CD4-positive, alpha-beta T cell treated with Interleukin-10 for 1 hour (primary cell): ENCODE results near the gene ZNF474.
"Not testable (repeated sequence)": the region's sequence is repeated elsewhere in the genome, so short reads cannot be mapped to it uniquely, and the experiment has no call there.

Source experiments
- DNase-seq: peaks from one replicate; pipeline ENCODE4 v3.0.0-alpha.2; 2020

The ZNF474 gene

DNA sequence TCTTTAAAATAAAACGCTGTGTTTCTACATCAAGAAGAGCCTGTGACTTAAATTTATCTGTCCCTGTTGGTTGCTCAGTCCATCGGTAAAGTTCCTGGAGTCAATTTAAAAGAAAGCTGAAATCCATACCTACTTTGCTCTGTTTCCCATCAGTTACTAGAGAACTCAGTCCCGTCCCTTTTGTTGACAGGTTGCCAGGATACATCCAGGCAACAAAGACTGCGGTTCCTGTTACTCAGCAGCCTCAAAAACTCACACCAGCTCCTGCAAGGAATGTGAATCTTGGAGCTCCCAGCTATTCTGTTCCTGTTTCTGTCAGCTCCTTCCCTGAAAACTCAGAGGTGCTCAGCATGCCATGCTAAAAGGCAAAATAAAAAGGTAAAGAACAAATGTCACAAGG lies at the start of gene ZNF474:
Gene ZNF474 (plus strand): TSS at position 241 of the 400 bp plus-strand sequence. CDS start 22,445 bp downstream, outside the sequence.
- DNase-seq: no peak

DNA sequence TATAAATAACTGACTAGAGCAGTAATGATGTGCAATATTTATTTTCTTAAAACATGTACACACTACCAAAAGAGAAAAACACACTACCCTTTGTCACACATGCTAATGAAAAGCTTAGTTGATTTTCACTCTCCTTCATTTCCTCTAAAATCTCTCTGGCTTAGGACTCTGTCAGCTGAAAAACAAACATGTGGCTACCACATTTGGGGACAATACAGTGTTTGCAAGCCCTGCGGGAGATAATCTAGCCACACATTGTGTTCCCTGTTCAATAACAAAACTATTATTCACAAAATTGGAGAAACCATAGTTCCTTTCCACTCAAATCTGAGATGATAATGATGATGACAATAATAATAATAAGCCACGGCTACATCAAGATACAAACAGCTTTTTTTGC lies 47.8 kb upstream of the ZNF474 start:
- no peak for DNase-seq

DNA sequence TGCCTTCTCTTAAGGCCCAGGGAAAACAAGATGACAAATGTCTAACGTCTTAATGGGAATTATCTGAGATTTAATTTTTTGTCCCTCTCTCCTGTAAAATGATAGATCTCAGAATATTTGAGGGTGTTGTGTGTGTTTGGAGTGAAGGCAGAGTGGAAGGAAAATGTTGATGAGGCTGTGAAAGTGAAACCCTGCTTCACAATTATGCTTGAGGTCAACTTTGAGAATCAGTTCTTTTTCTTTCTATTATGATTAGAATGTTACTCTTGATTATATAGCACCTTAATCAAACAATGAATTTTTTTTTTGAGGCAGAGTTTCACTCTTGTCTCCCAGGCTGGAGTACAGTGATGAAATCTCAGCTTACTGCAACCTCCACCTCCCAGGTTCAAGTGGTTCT lies 45.8 kb upstream of the ZNF474 start:
- no peak for DNase-seq

DNA sequence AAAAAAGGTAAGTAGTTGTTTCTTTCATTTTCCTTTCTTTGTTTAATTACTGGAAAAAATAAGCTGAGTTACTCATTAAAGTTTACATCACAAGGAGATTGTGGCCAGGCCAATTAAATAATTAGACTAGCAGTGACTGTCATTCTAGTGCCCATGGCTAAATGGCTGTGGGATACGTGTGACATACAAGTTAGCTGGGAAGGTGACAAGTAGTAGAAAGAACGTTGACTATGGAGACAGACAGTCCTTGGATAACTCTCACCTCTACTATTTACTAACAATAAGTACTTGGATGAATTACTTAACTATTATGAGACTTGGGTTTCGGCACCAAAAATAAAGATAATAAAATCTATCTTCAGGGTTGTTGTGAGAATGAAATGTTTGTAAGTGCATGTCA lies 44.3 kb upstream of the ZNF474 start:
- no peak for DNase-seq

DNA sequence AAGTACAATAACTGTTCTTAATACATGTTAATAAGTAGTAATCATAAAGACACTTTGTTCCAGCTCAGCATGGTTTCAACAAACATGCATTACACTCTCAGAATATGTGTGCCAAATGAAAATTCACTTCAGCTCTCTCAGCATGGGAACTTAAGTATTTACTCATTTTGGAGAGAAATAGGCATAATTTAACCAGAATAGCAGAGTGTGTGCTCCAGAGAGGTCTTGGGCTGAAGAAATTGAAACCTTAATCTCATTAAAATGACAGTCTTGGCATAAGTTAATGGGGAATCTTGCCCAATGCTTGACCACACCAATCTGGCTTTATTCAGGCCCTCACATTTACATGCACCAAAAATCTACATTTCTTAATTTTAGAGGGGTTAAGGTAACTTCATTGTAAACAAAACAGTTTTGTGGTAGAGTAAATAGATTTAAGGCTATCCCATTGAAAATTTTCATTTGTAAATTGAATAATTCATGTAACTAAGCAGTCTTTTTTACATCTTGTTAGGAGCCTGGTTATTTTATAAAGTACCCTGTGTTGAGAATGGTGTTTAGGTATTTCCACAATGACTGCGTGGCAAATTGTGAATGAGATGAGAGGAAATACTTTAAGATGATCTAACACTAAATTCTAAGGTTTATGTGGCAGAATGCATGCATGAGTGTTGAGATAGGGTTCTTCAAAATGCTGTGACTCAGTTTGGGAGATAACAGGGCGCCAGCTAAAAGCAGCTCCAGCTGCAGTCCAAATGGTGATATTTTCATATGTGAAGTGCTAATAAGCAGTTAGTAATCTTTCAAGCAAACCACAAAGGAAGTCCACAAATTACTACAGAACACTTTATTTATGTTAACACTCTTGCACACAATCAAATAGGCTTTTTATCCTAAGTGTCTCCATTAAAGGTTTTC lies 40.0 kb upstream of the ZNF474 start:
- no peak for DNase-seq

DNA sequence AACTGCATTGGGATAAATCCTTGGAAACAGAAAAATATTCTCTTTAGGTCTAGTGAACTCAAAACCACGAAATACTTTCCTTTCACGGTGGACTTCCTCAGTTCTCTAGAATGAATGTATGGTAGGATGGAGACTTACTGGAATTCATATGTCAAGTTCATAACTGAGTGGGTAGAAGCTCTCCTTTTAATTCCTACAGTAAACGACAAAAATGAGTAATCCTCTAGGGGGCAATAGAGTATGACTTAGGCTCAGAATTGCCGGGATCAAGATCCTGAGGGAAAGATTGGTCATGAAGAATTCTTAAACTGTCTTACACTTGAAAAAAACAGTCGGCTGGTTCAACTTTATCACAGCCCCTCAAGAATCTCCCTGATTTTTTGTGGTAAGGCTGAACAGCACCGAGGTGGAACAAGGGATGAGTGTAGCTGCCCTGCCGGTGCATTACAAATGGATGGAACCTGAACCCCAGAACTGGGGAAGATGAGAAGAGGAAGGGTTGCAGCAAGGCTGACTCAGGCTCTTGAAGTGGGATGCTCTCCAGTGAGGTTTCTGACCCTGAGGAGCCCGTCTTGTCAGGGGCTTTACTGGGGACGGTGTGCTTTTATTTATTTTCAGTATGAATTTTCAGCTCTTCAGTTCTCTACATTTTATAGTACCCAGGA lies 37.3 kb upstream of the ZNF474 start:
- no peak for DNase-seq

DNA sequence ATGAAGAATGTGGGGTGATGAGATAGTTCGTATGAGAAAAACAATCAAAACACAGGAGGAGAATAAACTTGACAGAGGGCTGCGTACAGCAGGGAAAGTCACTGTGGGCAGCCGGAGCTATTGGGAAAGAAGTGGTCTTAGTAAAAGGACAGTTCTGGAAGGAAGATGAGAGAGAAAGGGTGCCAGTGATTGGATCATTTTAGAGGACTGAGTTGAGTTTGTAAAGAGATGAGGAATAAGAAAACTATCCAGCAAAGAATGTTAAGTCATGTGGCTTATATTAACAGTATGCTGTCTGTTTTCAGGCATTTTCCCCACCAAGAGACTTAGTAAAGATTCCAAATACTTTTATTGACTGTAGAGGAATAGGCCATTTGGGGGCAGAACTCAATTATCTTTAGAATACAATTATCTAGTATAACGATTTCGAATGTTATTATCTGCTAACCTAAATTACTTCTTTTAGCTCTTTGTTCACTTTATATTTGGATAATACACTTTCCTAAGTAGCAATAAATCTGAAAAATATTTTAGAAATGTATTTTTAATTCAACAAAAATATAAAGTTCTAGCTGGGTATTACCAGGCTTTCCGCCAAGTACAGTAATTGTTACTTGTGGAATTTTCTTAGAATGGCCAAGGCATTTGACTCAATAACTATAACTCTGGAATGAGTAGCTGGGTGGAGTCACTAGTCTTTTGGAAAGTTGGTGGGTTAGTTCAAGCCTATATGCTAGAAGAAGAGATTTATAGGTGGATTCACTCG lies 35.7 kb upstream of the ZNF474 start:
- no peak for DNase-seq

DNA sequence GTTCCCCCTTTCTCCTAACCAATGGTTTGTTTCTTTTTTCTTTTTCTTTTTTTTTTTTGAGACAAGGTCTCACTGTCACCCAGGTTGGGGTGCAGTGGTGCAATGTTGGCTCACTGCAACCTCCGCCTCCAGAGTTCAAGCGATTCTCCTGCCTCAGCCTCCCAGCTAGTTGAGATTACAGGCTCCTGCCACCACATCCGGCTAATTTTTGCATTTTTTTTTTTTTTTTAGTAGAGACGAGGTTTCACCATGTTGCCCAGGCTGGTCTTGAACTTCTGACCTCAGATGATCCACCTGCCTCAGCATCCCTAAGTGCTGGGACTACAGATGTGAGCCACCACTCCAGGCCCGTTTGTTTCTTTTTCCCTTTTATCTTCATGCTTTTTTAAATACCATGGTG lies 35.1 kb upstream of the ZNF474 start:
- not testable (repeated sequence) for DNase-seq

DNA sequence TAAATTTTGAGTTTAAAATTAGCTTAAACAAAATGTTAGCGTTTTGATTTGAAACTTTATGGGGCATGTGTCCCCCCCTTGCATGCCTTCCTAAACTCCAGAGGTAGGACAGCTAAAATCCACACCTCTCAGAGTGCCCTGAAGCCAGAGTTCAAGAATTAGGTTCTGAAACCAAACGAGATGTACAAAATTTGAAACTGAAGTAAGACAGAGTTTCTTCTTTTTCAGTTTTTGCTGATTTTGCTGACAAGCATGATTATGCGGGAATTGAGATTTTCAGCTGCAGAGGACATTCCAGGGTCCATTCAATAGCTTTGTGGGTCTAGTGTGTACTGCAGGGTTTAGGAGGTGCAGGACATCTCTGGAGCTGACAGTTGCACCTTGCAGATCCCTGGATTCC lies 34.2 kb upstream of the ZNF474 start:
- no peak for DNase-seq

DNA sequence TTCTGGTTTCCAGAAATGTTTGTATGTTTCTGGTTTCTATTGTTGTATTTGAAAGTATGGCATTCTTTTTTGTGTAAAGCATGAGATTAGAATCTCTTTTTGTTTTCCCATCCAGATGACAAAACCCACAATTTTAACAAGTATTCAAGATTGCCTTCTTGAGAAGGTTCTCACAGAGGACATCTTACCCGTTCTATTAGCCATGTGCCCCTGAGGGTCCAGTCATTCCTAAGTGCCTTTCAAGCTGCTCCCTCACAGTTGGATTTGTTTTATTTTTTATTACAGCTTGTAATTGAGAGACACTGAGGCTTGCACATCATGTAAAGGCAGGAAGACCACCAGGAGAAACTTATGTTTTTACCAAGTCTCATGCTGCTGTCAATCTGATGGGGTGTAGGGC lies 32.0 kb upstream of the ZNF474 start:
- DNase-seq: no peak

DNA sequence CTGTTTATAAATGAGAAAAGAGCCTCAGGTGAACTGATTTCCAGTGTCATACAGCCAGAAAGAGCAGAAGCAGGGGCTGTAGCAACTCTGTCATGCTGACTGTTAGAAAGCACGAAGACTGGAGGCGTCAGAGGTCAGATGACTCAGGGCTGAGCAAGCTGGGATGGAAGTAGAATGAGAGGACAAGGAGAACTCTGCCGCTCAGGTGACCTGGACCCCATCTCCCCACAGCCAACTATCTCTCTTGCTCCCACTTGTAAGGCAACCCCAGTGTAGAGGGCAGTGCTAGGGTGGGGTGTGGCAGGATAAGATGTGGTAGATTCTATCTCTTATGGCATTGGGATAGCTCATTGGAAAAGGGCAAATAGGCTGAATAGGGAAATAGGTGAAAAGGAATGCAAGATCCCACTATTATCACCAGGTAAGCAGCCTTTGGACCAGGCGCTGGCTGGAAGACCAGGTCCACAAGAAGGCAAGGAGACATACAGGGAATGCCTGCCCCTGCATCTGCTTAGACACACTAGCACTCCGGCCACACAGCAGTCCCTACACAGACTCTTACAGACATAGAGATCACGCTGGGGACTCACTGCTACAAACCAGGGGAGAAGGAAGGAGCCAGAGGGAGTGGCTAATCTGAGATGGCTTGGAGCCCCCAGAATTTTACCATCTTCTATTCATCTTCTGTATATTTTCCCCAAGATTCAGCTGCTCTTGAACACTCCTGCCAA lies 30.1 kb upstream of the ZNF474 start:
- no peak for DNase-seq

DNA sequence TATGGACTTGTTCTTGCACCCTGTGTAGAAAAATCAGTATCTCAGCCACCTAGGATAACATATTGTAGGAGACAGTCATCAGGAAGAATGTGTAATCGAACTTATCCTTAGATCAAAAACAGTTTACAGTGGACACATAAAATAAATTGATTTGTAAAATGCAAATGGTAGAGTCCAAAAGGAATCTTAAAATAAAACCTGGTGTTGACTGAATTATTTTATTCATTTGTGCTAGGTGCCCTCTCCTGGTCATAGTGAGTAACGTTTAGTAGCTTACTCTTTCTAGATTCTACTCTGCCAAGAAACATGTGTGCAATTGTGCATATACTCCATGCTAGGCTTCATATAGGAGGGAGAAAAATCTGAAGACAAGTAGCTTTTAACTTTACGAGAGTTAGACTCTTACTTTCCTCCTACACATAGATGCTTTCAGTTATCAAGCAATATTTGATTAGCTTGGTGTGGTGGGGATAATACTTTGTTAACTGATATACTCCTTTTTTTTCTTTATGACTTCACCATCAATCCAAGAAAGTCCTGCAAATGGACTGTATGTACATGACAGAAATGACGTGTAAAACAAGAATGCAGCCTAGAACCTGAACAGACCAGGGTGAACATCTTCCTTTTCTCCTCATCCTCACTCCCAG lies 27.6 kb upstream of the ZNF474 start:
- DNase-seq: no peak

DNA sequence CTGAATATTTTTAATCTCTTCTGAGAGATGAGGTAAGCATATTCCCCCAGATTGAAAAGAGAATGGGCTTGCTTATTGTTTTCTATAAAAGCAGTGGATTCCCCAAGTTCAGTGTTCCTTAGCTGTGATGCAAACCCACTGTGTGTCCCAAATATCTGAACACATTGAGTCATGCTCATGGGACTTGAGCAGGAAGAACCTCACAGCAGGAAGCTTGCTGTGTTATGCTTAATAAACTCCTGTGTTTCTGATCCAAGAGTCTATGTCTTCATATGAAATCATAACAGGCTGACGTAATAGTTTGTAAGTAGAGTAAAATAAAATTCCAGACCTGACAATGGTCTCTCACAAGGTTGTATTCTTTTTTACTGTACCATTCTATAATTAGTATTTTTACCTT lies 26.5 kb upstream of the ZNF474 start:
- no peak for DNase-seq

DNA sequence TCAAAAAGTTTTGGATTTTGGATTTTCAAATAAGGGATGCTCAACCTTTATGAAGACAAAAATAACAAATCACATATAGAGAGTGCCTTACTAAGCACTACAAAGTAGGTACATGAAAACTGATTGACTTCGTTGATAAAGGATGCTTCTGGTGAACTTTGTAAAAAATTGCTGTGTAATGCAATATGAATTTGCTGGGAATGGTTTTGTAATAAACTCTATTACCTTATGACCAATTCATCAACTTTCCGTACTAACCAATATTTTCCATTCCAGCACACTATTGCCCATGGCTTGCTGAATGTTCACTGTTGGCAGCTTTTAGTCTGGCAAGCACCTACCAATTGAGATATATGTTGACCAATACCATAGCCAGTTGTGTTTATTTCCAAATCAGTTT lies 23.4 kb upstream of the ZNF474 start:
- no peak for DNase-seq

DNA sequence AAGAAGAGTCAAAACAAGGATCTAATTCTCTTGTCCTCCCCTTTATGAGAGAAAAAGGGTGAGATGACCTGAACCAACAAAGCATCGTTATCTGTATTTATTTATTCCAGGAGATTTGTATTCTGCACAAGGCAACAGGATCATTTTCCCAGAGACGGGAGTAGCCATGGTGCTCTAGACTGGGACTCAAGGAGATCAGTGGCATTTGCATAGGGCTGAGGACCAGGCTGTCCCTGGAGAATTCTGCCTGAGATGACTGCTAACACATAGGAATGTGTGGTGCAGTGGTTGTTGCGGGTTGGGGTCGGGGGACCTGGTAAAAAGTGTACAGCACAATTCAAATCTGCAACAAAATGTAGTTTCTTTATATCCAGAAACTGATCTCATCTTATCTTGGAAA lies 22.3 kb upstream of the ZNF474 start:
- no peak for DNase-seq

DNA sequence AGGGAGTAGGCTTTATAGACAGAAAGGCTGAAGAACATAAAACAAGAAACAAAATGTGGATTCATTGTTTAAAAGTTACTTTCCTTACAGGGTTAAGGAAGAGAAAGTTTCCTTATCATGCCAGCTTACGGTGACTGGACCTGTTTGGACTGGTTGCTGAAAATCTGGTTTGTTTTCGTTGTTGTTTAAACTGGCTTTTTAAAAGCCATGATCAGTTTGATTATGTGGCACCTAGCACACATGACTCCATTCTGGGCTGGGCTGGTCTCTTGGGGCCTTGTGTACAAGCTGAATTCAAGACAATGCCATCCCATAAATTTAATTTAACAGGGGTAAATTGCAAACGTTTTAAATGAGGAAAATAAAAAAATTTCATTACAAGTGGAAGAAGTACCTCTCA lies 18.4 kb upstream of the ZNF474 start:
- no peak for DNase-seq

DNA sequence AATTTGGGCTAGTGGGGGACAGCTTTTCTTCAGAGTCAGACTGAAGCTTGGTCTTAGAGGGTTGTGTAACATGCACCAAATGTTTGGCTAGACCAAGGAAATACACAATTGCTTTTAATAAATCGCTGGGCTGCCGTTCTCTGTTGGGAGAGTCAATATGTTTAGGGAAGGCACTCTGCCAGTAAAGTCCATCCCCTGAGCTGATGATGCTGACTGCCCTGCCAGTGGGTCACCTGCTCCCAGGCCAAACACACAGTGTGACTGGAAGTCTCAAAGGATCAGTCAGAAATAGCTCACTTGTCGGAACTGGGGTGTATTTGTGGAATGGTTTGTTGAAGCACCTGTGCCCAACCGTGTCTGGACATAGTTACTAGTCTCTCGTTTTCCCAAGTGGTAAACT lies 17.9 kb upstream of the ZNF474 start:
- no peak for DNase-seq

DNA sequence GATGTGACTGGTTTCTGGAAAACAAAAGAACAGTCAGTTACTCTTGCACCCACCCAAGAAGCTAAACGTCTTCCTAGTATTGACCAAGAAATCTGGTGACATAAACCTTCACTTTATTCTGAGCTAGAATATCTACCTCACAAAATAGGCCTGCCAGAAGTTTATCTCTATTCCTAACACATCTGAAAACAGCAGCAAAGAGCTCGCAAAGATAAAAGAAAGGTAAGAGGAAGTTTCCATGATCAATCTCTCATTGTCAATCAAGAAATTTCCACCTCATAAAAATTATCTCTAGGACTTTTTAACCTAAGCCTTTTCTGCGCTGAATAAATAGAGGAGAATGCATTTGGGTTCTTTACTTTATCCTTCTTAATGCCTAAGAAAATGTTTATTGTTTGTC lies 17.3 kb upstream of the ZNF474 start:
- DNase-seq: no peak

DNA sequence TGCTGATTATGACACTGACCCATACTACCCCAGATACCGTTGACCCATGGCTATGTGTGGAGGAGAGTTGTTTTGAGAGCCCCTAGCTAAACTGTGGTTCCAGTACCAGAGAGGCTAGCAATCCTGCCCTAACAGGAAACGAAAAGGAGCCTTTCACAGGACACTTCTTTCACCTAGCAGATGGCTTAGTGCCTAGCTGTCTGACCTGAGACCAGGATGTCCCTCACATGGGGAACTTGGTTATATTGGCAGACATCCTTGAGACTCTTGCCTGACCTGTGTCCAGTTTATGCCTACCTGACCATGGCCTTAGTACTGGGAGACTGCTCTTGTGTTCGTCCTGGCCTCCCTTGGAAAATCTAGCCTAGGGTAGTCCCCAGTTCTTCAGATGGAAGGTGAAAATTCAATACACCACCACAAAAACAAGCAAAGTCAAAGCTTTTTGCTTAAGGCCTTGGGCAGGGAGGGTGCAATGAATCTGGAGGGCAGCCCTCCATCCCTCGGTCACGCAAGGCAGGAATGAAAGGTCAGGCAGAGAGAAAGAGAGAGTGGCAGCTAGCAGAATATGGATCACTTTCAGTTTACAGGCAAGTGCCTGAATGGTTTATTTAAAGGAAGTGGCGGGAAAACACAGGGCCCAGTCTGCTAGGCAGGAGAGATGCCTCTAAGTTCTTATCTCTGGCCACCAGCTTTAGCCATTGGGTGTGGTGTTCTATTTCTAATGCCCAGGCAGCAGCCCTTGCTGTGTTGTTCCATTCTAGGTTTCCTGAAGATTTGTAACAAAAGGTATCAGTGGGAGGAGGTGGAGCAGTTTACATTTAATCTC lies 16.4 kb upstream of the ZNF474 start:
- DNase-seq: no peak

DNA sequence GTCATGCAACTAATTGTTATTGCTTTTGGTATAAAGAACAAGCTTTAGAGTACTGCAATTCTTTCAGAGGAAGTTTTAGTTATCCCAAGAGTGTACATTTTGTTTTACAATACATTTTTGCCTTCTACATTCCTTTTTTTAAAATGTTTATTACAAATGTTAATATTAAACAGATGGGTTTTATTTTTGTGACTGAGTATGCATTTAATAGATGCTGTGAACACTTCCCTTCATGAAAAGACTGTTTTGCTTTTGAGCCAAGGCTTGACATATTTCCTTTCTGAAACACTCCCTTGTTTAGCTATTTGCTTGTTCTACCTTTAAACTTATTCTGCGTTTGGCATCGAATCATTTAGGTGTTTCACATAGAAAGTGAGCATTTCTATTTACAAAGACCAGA lies 14.8 kb upstream of the ZNF474 start:
- DNase-seq: no peak

DNA sequence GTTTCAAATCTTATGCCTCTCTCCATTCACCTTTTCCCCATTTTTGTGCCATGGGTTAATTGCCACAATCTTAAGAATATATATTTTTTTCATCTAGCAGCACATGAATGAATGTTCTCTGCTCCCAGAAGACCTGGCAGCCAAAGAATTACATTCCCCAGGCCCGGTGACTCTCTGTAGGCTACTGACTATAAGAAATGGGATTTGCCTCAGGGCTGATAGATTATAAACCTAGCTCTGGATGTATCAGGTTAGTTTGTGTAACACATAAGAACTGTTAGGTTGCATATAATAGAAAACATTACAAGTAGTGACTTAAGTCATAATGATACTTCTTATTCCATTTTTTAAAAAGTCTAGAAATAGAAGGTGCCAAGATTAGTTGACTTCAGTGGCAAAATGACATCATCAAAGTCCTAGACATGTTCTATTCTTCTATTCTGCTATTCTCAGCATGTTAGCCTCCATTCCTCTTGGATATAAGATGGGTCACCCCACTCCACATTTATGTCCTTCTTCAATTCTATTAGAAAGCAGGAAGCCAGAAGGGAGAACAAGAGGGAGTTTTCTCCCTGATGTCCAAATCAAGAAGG lies 10.9 kb upstream of the ZNF474 start:
- no peak for DNase-seq
